Measurements from ENCODE around the gene PLXNA3.

DNA sequence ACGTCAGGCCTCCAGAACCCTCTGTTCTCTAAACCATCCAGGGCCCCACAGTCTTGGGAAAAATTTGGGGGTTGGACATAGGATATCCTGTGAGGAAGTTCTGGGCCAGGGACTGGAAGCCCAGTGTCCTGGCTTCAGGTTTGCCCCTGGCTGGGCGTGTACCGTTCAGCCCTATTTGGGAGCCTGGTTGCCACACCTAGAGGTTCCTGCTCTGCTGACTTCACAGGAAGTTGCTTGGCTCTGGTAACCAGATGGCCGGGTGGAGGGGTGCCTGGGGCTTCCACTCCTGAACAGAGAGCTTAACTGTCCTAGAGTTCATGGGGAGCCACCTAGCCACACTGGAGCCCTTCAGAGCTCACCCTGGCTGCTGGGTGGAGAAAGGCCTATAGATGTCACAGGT is 45.6 kb upstream of the PLXNA3 start:
- no peak for TF ChIP-seq NFIC (IDR thresholded peaks at IDR 0.05; ENCODE audit: borderline replicate concordance)
- no peak for TF ChIP-seq GATA2 (CRISPR knock-in tag; IDR thresholded peaks at IDR 0.05)
- no peak for TF ChIP-seq TCF12 (IDR thresholded peaks at IDR 0.05)
- TF ChIP-seq, protein P1, sequence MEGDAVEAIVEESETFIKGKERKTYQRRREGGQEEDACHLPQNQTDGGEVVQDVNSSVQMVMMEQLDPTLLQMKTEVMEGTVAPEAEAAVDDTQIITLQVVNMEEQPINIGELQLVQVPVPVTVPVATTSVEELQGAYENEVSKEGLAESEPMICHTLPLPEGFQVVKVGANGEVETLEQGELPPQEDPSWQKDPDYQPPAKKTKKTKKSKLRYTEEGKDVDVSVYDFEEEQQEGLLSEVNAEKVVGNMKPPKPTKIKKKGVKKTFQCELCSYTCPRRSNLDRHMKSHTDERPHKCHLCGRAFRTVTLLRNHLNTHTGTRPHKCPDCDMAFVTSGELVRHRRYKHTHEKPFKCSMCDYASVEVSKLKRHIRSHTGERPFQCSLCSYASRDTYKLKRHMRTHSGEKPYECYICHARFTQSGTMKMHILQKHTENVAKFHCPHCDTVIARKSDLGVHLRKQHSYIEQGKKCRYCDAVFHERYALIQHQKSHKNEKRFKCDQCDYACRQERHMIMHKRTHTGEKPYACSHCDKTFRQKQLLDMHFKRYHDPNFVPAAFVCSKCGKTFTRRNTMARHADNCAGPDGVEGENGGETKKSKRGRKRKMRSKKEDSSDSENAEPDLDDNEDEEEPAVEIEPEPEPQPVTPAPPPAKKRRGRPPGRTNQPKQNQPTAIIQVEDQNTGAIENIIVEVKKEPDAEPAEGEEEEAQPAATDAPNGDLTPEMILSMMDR (IDR thresholded peaks at IDR 0.05) = no peak
- TF ChIP-seq EP300 (IDR thresholded peaks at IDR 0.05; ENCODE audit: borderline replicate concordance in 1 of 2, low read depth in 1 of 2, low read length in 1 of 2) = no peak
- TF ChIP-seq EZH2phosphoT487 (IDR thresholded peaks at IDR 0.05; ENCODE audit: borderline replicate concordance, low read depth) = no peak

All from SK-N-SH (cell line).